Cardiac septum (tissue), 1 donor: ENCODE data around the gene COG5. TPM values are rescaled to one million over a fixed set of nuclear protein-coding genes. Genes with fewer than 3 reads are reported as not detected.

Experiments
- DNase-seq: peaks from one replicate; pipeline ENCODE4 v3.0.0-alpha.2; 2020; ENCODE audit warnings: low spot score
- intact Hi-C: fragments of 100-400 bp; cut with DNase I; formaldehyde crosslinking; loops from one replicate; pipeline ENCODE4 v1.14.0; 2022
- total RNA-seq: library from RNA; stranded (reverse); fragmentation: NEBNext Ultra II Directional; extraction: Animal tissue kit (Norgen Biotek cat#: 25700); gene quantifications from one replicate; pipeline ENCODE4 v1.2.1, GENCODE V29; 2021
- donor health status: DM: no; HTN: no; CAD: no.

Gene COG5
- total RNA-seq, 1 donor from 2014 or later: 43.9 TPM

- intact Hi-C loops: loop anchor here (10.0 kb wide), 1 partner anchor 83 kb away; no protein-coding TSS in a partner anchor
- no peak for DNase-seq
These were observed 191.4 kb downstream of the COG5 start for GRCh38 chr7:107372298-107372697.

- intact Hi-C loops: loop anchor here (10.0 kb wide), 1 partner anchor 84 kb away; no protein-coding TSS in a partner anchor
- no peak for DNase-seq
These were observed 192.9 kb downstream of the COG5 start for GRCh38 chr7:107370816-107371215.

- DNase-seq: no peak
- intact Hi-C loops: no loop called here
These were observed 198.9 kb downstream of the COG5 start for GRCh38 chr7:107364787-107365186.

- intact Hi-C loops: no loop called here
- no peak for DNase-seq
These were observed 204.0 kb downstream of the COG5 start for GRCh38 chr7:107359520-107360316.

GRCh38 chr7:107355616-107356015 lies 208.1 kb downstream of the COG5 start:
- intact Hi-C loops: no loop called here
- DNase-seq: no peak

- no peak for DNase-seq
- intact Hi-C loops: no loop called here
These were observed 209.1 kb downstream of the COG5 start for GRCh38 chr7:107354640-107355039.

- DNase-seq: no peak
- intact Hi-C loops: no loop called here
These were observed 210.0 kb downstream of the COG5 start for GRCh38 chr7:107353701-107354100.

- DNase-seq: no peak
- intact Hi-C loops: no loop called here
These were observed 217.8 kb downstream of the COG5 start for GRCh38 chr7:107345898-107346297.

- intact Hi-C loops: no loop called here
- no peak for DNase-seq
These were observed 218.9 kb downstream of the COG5 start for GRCh38 chr7:107344799-107345198.

- intact Hi-C loops: no loop called here
These were observed 219.4 kb downstream of the COG5 start for GRCh38 chr7:107344286-107344685.

GRCh38 chr7:107338080-107338479 lies 225.6 kb downstream of the COG5 start:
- no peak for DNase-seq
- intact Hi-C loops: no loop called here

More at GRCh38 chr7:107344286-107344685, 219.4 kb downstream of the COG5 start:
- no peak for DNase-seq

- no peak for DNase-seq
These were observed 231.0 kb downstream of the COG5 start for GRCh38 chr7:107332488-107333269.

GRCh38 chr7:107330478-107330877 lies 233.2 kb downstream of the COG5 start:
- no peak for DNase-seq
- intact Hi-C loops: no loop called here

More at GRCh38 chr7:107332488-107333269, 231.0 kb downstream of the COG5 start:
- intact Hi-C loops: no loop called here

GRCh38 chr7:107327986-107328569 lies 235.6 kb downstream of the COG5 start:
- intact Hi-C loops: no loop called here

GRCh38 chr7:107326061-107326460 lies 237.7 kb downstream of the COG5 start:
- intact Hi-C loops: no loop called here
- no peak for DNase-seq

More at GRCh38 chr7:107327986-107328569, 235.6 kb downstream of the COG5 start:
- DNase-seq: no peak

- intact Hi-C loops: no loop called here
- no peak for DNase-seq
These were observed 241.7 kb downstream of the COG5 start for GRCh38 chr7:107322015-107322414.

GRCh38 chr7:107321611-107322010 lies 242.1 kb downstream of the COG5 start:
- intact Hi-C loops: no loop called here
- DNase-seq: no peak

GRCh38 chr7:107319724-107320228 lies 243.9 kb downstream of the COG5 start:
- no peak for DNase-seq
- intact Hi-C loops: no loop called here

GRCh38 chr7:107318523-107319160 lies 245.1 kb downstream of the COG5 start:
- DNase-seq: no peak
- intact Hi-C loops: no loop called here
